Peyer's patch (tissue), 4 donors: Measurements from ENCODE around the gene AP5S1.

Source experiments
- CTCF ChIP-seq, 6 experiments: fragments of 450-650 bp in 4 of 6; fragments of 200-600 bp in 2 of 6; sonication (generic) in 1 of 6; IDR thresholded peaks; one replicate each; pipeline ENCODE4 v1.5.1; 2017 to 2019; ENCODE audit warnings: antibody characterized with exemption in 6 of 6, mild to moderate bottlenecking in 3 of 6, moderate library complexity in 1 of 6
- POLR2A ChIP-seq, 2 donors: fragments of 450-650 bp; IDR thresholded peaks; one replicate each; pipeline ENCODE4 v1.5.1; 2017; ENCODE audit warnings: antibody characterized with exemption in 2 of 2, mild to moderate bottlenecking in 2 of 2, moderate library complexity in 2 of 2

- no peak for TF ChIP-seq CTCF (IDR thresholded peaks at IDR 0.05)
- no peak for TF ChIP-seq POLR2A (IDR thresholded peaks at IDR 0.05)
Measured at GRCh38 chr20:3846378-3846739, 26.0 kb downstream of the AP5S1 start.
